Liver (tissue), 3 donors: Measurements from ENCODE around the gene MAN2A1.

ENCODE experiments used
- CTCF ChIP-seq: fragments of 150-350 bp; IDR thresholded peaks from 2 replicates; pipeline ENCODE4 v1.5.1; 2017; ENCODE audit warnings: improper control_type of control experiment, low read depth, low read length; ENCODE audit not compliant: missing input control
- HNF4A ChIP-seq, 2 donors: conservative IDR thresholded peaks; 2 replicates each; pipeline ENCODE4 v1.6.1; 2016; ENCODE audit warnings: antibody characterized with exemption in 2 of 2, mild to moderate bottlenecking in 2 of 2
- TAF1 ChIP-seq: conservative IDR thresholded peaks from 2 replicates; pipeline ENCODE4 v1.6.1; 2016; ENCODE audit warnings: antibody characterized with exemption, mild to moderate bottlenecking
- YY1 ChIP-seq: IDR thresholded peaks from 2 replicates; pipeline ENCODE4 v1.6.1; 2016; ENCODE audit warnings: antibody characterized with exemption, mild to moderate bottlenecking
- TF ChIP-seq, protein P1 (sequence below): IDR thresholded peaks from 2 replicates; pipeline ENCODE4 v1.6.1; 2016; ENCODE audit warnings: antibody characterized with exemption
- donor health status: healthy.
- donor health status: healthy.

GRCh38 chr5:109653561-109654239 lies 36.0 kb upstream of the MAN2A1 start:
- TF ChIP-seq CTCF, result no peak
- TF ChIP-seq TAF1, result no peak
- TF ChIP-seq, protein P1, sequence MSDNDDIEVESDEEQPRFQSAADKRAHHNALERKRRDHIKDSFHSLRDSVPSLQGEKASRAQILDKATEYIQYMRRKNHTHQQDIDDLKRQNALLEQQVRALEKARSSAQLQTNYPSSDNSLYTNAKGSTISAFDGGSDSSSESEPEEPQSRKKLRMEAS, result no peak
- no peak for TF ChIP-seq YY1
- no peak for TF ChIP-seq HNF4A (conservative IDR thresholded peaks at IDR 0.05)
